Vagina (tissue), 2 donors: Measurements from ENCODE around the gene ACP3.

Experiments used
- CTCF ChIP-seq, 3 experiments: fragments of 450-650 bp in 2 of 3; fragments of 200-600 bp in 1 of 3; sonication (generic) in 1 of 3; IDR thresholded peaks; one replicate each; pipeline ENCODE4 v1.5.1; 2017 to 2019; ENCODE audit warnings: antibody characterized with exemption in 3 of 3, mild to moderate bottlenecking in 2 of 3, moderate library complexity in 2 of 3
- POLR2A ChIP-seq, 2 donors: fragments of 450-650 bp; IDR thresholded peaks; one replicate each; pipeline ENCODE4 v1.6.1; 2017; ENCODE audit warnings: antibody characterized with exemption in 2 of 2, mild to moderate bottlenecking in 2 of 2, moderate library complexity in 2 of 2

- TF ChIP-seq CTCF (IDR thresholded peaks at IDR 0.05): no peak
- TF ChIP-seq POLR2A (IDR thresholded peaks at IDR 0.05): no peak
These were observed 29.9 kb downstream of the ACP3 start for GRCh38 chr3:132346841-132347736.
